HG03469 (cell line): Measurements from ENCODE around the gene ATXN2.

Source experiments
- ATAC-seq: cut with Tn5 transposase; IDR thresholded peaks from one replicate; pipeline ENCODE4 v1.9.1; 2021; ENCODE audit warnings: mild to moderate bottlenecking, moderate library complexity, moderate number of reproducible peaks; ENCODE audit not compliant: unreplicated experiment

Gene ATXN2

GRCh38 chr12:111451649-111452129 is 147.4 kb downstream of the ATXN2 start:
- ATAC-seq, result no peak

GRCh38 chr12:111451232-111451631 is 147.9 kb downstream of the ATXN2 start:
- no peak for ATAC-seq

GRCh38 chr12:111450676-111451075 is 148.4 kb downstream of the ATXN2 start:
- no peak for ATAC-seq

GRCh38 chr12:111448846-111449790 is 150.0 kb downstream of the ATXN2 start:
- ATAC-seq, result no peak

- no peak for ATAC-seq
Measured at GRCh38 chr12:111448266-111448830, 150.8 kb downstream of the ATXN2 start.

DNA sequence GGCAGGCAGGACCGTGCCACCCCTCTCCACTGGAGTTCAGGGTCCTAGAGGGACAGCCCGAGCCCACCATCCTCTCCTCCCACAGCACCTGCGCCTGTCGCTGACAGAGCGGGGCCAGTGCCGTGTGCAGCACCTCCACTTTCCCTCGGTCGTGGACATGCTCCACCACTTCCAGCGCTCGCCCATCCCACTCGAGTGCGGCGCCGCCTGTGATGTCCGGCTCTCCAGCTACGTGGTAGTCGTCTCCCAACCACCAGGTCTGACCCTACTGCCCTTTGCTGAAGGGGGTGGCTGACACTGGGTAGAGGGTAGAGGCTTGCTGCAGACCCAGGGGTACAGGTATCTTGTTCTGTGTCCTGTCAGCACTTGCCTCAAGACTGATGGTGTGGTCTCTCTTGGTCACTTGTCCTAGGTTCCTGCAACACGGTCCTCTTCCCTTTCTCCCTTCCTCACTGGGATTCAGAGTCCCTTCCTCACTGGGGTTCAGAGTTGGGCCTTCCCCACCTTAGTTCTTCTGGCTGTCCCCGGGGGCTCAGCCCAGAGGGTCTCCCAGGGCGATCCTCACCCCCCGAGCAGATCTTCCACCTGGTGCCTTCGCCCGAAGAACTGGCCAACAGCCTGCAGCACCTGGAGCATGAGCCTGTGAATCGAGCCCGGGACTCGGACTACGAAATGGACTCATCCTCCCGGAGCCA is 151.4 kb downstream of the ATXN2 start:
- ATAC-seq, result no peak

DNA sequence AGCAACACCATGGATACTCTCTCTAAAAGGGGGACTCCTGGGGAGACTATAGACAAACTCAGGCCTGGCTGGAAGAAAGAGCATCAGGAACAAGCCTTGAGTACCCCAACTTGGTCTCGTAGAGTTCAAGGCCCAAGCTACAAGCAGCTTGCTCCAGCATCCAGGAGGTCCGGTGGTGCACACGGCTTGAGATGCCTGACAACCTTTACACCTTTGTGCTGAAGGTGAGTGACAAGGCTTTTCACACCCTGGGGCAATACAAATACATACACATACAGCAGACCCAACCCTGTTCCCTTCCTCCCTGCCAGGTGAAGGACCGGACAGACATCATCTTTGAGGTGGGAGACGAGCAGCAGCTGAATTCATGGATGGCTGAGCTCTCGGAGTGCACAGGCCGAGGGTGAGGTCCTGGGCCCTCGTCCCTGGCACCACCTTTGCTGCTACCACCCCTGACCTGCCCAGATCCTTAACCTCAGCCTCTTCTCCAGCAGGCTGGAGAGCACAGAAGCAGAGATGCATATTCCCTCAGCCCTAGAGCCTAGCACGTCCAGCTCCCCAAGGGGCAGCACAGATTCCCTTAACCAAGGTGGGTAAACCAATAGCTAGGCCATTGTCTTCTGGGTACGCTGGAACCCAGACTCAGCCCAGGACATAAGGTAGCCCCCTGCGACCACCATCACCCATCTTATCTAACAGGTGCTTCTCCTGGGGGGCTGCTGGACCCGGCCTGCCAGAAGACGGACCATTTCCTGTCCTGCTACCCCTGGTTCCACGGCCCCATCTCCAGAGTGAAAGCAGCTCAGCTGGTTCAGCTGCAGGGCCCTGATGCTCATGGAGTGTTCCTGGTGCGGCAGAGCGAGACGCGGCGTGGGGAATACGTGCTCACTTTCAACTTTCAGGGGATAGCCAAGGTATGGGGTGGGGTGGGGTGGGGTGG is 152.2 kb downstream of the ATXN2 start:
- no peak for ATAC-seq

- ATAC-seq, result no peak
Measured at GRCh38 chr12:111445726-111446581, 153.2 kb downstream of the ATXN2 start.

- peak; percentile 68 for ATAC-seq
Measured at GRCh38 chr12:111444925-111445725, 154.0 kb downstream of the ATXN2 start.

GRCh38 chr12:111444314-111444924 is 154.7 kb downstream of the ATXN2 start:
- peak; percentile 12 for ATAC-seq

GRCh38 chr12:111443586-111443985 is 155.5 kb downstream of the ATXN2 start:
- no peak for ATAC-seq

- no peak for ATAC-seq
Measured at GRCh38 chr12:111443086-111443485, 156.0 kb downstream of the ATXN2 start.

- ATAC-seq, result no peak
Measured at GRCh38 chr12:111442301-111443045, 156.6 kb downstream of the ATXN2 start.

- no peak for ATAC-seq
Measured at GRCh38 chr12:111441107-111441928, 157.8 kb downstream of the ATXN2 start.

- no peak for ATAC-seq
Measured at GRCh38 chr12:111440631-111441030, 158.5 kb downstream of the ATXN2 start.

GRCh38 chr12:111440152-111440551 is 159.0 kb downstream of the ATXN2 start:
- no peak for ATAC-seq
